ENCODE results near the gene CBL. TPM values are rescaled to one million over a fixed set of nuclear protein-coding genes. Genes with fewer than 3 reads are reported as not detected.
"Not testable (repeated sequence)": the region's sequence is repeated elsewhere in the genome, so short reads cannot be mapped to it uniquely, and the experiment has no call there.

Gene CBL
- total and polyA plus RNA-seq, 2 donors from 2014 or later: 2.0 to 20.6 TPM

DNA sequence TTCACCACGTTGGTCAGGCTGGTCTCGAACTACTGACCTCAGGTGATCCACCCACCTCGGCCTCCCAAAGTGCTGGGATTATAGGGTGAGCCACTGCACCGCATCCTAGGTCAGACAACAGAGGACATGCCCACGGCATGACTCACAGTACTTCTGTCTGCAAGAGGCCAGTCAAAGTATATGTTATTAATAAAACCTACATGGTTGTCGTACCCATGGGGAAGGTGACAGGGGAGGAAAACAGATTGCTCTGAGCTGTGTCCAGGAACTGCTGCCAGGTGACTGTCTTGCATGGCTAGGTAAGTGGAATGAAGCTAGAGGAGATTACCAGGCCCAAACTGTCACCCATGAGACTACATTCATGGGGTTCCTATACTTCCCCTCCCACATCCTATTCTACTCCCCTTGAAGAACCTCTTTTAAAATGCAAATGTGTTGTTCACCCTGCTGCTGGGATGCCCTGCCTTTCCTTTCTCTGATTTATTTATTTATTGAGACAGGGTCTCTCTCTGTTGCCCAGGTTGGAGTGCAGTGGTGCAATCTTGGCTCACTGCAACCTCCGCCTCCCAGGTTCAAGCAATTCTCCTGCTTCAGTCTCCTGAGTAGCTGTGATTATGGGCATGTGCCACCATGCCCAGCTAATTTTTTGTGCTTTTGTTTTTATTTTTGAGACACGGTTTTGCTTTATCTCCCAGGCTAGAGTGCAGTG, 39.6 kb upstream of the CBL start:
- Histone ChIP-seq H3K27ac (ENCODE audit: low read depth in 2 of 2, low read length in 2 of 2) (no peak overlapping the region), H3K27me3 (ENCODE audit: control insufficient read depth, insufficient read depth, low read length) (no peaks in the 10 kb centered on the region), H3K9me3 (ENCODE audit: control insufficient read depth in 2 of 3, insufficient read depth in 1 of 3, low read length in 3 of 3) (no peaks in the 10 kb centered on the region), H3K4me1 (ENCODE audit: control insufficient read depth in 2 of 3, insufficient read depth in 2 of 3, low read depth in 1 of 3, low read length in 3 of 3) (peaks cover 0 to 5% (median 2%) of the 10 kb centered on the region in 3 donors), H3K36me3 (ENCODE audit: control insufficient read depth in 2 of 3, insufficient read depth in 3 of 3, low read length in 3 of 3) (no peaks in the 10 kb centered on the region), H3K4me3 (ENCODE audit: low read length in 3 of 3) (no peak overlapping the region), H3K9ac (ENCODE audit: low read length in 3 of 3) (no peak overlapping the region)
- TF ChIP-seq, protein P1, sequence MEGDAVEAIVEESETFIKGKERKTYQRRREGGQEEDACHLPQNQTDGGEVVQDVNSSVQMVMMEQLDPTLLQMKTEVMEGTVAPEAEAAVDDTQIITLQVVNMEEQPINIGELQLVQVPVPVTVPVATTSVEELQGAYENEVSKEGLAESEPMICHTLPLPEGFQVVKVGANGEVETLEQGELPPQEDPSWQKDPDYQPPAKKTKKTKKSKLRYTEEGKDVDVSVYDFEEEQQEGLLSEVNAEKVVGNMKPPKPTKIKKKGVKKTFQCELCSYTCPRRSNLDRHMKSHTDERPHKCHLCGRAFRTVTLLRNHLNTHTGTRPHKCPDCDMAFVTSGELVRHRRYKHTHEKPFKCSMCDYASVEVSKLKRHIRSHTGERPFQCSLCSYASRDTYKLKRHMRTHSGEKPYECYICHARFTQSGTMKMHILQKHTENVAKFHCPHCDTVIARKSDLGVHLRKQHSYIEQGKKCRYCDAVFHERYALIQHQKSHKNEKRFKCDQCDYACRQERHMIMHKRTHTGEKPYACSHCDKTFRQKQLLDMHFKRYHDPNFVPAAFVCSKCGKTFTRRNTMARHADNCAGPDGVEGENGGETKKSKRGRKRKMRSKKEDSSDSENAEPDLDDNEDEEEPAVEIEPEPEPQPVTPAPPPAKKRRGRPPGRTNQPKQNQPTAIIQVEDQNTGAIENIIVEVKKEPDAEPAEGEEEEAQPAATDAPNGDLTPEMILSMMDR (IDR thresholded peaks at IDR 0.05; ENCODE audit: borderline replicate concordance, extremely low read depth, insufficient read depth): no peak
- DNase-seq (peak in 3 of 5 donors; percentile 68 to 82 (median 78)), FAIRE-seq (no peak)
- intact Hi-C loops (cut with DNase I): no loop called here

DNA sequence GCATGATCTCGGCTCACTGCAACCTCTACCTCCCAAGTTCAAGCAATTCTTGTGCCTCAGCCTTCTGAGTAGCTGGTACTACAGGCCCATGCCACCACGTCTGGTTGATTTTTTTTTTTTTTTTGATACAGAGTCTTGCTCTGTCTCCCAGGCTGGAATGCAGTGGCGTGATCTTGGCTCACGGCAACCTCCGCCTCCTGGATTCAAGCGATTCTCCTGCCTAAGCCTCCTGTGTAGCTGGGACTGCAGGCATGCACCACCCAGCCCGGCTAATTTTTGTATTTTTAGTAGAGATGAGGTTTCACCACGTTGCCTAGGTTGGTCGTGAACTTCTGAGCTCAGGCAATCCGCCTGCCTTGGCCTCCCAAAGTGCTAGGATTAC, 39.1 kb upstream of the CBL start:
- H3K4me1 ChIP-seq (ENCODE audit: control insufficient read depth in 2 of 3, insufficient read depth in 2 of 3, low read depth in 1 of 3, low read length in 3 of 3); H3K27me3 ChIP-seq (ENCODE audit: control insufficient read depth, insufficient read depth, low read length); H3K9me3 ChIP-seq (ENCODE audit: control insufficient read depth in 2 of 3, insufficient read depth in 1 of 3, low read length in 3 of 3); H3K4me3 ChIP-seq (ENCODE audit: low read length in 3 of 3); intact Hi-C loops (cut with DNase I); H3K9ac ChIP-seq (ENCODE audit: low read length in 3 of 3); DNase-seq; H3K27ac ChIP-seq (ENCODE audit: low read depth in 2 of 2, low read length in 2 of 2); FAIRE-seq; H3K36me3 ChIP-seq (ENCODE audit: control insufficient read depth in 2 of 3, insufficient read depth in 3 of 3, low read length in 3 of 3): not testable (repeated sequence)

DNA sequence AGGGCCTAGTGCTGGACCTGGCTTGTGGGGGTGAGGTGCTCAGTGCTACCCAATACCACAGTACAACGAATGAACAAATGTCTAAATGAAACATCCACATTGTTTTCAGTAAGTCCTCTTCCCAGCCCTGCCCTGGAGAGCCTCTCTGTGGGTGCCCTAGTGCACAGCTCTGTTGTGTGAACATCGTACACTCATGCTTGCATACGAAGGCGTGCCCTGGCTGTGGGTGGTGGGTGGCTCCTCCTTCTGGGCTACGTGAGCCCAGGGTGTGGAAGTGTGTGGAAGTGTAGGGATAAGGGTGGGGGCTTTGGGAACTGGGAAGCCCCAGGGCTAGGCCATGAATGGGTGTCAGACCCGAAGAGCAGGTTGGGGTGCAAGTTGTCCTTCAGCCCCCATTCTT, 38.2 kb upstream of the CBL start:
- H3K27me3 ChIP-seq (ENCODE audit: control insufficient read depth, insufficient read depth, low read length): no peaks in the 10 kb centered on the region
- H3K9ac ChIP-seq (ENCODE audit: low read length in 3 of 3): no peak overlapping the region
- intact Hi-C loops (cut with DNase I): no loop called here
- TF ChIP-seq, protein P1 (IDR thresholded peaks at IDR 0.05; ENCODE audit: borderline replicate concordance, extremely low read depth, insufficient read depth): no peak
- H3K9me3 ChIP-seq (ENCODE audit: control insufficient read depth in 2 of 3, insufficient read depth in 1 of 3, low read length in 3 of 3): no peaks in the 10 kb centered on the region
- FAIRE-seq (no peak), DNase-seq (no peak)
- peaks cover 0 to 5% (median 2%) of the 10 kb centered on the region in 3 donors for H3K4me1 ChIP-seq (ENCODE audit: control insufficient read depth in 2 of 3, insufficient read depth in 2 of 3, low read depth in 1 of 3, low read length in 3 of 3)
- H3K27ac ChIP-seq (ENCODE audit: low read depth in 2 of 2, low read length in 2 of 2): peak overlapping the region; percentile 84 to 86
- no peaks in the 10 kb centered on the region for H3K36me3 ChIP-seq (ENCODE audit: control insufficient read depth in 2 of 3, insufficient read depth in 3 of 3, low read length in 3 of 3)
- H3K4me3 ChIP-seq (ENCODE audit: low read length in 3 of 3): no peak overlapping the region

DNA sequence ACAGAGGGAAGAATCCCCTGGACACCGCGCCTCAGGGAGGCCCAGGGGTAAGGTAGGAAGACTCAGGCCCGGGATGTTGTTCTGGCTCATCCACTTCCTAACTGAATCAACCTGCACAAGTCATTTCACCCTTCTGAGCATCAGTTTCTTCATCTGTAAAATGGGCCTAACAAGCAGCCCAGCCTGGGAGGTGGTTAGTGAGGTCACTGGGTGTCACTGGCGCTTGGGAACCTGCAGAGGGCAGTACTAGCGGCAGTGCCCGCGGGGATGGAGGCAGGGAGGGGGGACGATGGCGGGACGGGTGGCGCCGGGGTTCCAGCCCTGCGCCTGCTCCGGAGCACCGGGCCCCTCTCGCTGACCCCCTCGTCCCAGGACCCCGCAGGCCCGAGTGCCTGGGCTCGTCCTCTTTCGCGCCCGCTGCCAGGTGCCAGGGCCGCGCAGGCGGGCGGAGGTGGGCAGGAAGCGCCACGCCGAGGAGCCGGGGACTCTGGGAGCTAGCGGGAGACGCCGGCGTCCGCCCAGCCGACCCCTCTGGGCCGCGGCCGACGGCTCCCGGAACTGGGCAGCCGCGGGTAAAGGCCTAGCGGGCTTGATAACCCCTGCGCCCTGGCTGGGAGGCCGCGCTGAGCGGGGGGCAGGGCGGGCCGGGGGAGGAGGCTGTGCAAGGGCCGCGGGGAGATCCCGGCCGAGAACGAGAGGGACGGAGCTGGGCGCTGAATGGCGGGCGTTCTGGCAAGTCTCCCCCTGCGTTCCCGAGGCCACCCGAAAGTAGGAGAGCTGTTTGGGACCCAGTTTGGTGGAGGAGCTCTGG, 37.5 kb upstream of the CBL start, which contains the start of gene NLRX1:
NLRX1 (plus strand) TSS at position 255 of the 811 bp plus-strand sequence. CDS start 2,679 bp downstream, outside the sequence.
- TF ChIP-seq, protein P1 (IDR thresholded peaks at IDR 0.05; ENCODE audit: borderline replicate concordance, extremely low read depth, insufficient read depth): peak; percentile 74
- Histone ChIP-seq H3K36me3 (ENCODE audit: control insufficient read depth in 2 of 3, insufficient read depth in 3 of 3, low read length in 3 of 3) (no peaks in the 10 kb centered on the region), H3K9me3 (ENCODE audit: control insufficient read depth in 2 of 3, insufficient read depth in 1 of 3, low read length in 3 of 3) (no peaks in the 10 kb centered on the region), H3K27me3 (ENCODE audit: control insufficient read depth, insufficient read depth, low read length) (no peaks in the 10 kb centered on the region), H3K9ac (ENCODE audit: low read length in 3 of 3) (peak within 1 kb of the TSS; percentile 29 to 96 (median 89)), H3K27ac (ENCODE audit: low read depth in 2 of 2, low read length in 2 of 2) (peak within 1 kb of the TSS; percentile 84 to 86), H3K4me1 (ENCODE audit: control insufficient read depth in 2 of 3, insufficient read depth in 2 of 3, low read depth in 1 of 3, low read length in 3 of 3) (peaks cover 0 to 5% (median 2%) of the 10 kb centered on the region in 3 donors), H3K4me3 (ENCODE audit: low read length in 3 of 3) (peak within 1 kb of the TSS; percentile 51 to 81 (median 76))
- peak; percentile 88 to 93 (median 92) for DNase-seq
- no peak for FAIRE-seq
- intact Hi-C loops (cut with DNase I): no loop called here

All from kidney (tissue), 14 donors.